GM19023 (cell line): Measurements from ENCODE around the gene LHFPL3.

ENCODE experiments used
- ATAC-seq: cut with Tn5 transposase; IDR thresholded peaks from one replicate; pipeline ENCODE4 v1.9.1; 2021; ENCODE audit warnings: mild to moderate bottlenecking, moderate library complexity; ENCODE audit not compliant: unreplicated experiment

LHFPL3 gene

GRCh38 chr7:104826135-104826534 is 497.7 kb downstream of the LHFPL3 start:
- ATAC-seq = no peak

- no peak for ATAC-seq
Observed at GRCh38 chr7:104836976-104837375, 508.6 kb downstream of the LHFPL3 start.

- ATAC-seq = no peak
Observed at GRCh38 chr7:104838537-104839299, 510.3 kb downstream of the LHFPL3 start.

DNA sequence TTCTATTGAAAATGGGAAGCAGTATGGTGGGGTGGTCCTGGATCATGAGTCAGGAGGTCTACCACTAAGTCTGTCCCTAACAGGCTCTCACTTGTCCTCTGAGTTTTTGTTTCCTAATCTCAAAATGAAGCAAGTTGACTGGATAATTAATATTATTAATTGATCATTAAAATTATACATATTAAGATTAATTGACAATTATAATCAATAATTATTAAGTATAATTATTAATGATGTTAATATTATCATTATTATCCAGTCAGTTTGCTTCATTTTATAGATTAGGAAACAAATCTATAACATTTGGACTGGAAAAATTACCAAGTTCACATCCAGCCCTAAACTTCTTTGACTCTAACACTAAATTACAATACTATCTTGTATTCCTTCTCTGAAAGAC is 511.4 kb downstream of the LHFPL3 start:
- ATAC-seq = no peak

- ATAC-seq = no peak
Observed at GRCh38 chr7:104841798-104842197, 513.4 kb downstream of the LHFPL3 start.

- no peak for ATAC-seq
Observed at GRCh38 chr7:104843198-104843597, 514.8 kb downstream of the LHFPL3 start.

GRCh38 chr7:104845557-104845956 is 517.2 kb downstream of the LHFPL3 start:
- no peak for ATAC-seq

GRCh38 chr7:104846731-104847130 is 518.3 kb downstream of the LHFPL3 start:
- no peak for ATAC-seq

DNA sequence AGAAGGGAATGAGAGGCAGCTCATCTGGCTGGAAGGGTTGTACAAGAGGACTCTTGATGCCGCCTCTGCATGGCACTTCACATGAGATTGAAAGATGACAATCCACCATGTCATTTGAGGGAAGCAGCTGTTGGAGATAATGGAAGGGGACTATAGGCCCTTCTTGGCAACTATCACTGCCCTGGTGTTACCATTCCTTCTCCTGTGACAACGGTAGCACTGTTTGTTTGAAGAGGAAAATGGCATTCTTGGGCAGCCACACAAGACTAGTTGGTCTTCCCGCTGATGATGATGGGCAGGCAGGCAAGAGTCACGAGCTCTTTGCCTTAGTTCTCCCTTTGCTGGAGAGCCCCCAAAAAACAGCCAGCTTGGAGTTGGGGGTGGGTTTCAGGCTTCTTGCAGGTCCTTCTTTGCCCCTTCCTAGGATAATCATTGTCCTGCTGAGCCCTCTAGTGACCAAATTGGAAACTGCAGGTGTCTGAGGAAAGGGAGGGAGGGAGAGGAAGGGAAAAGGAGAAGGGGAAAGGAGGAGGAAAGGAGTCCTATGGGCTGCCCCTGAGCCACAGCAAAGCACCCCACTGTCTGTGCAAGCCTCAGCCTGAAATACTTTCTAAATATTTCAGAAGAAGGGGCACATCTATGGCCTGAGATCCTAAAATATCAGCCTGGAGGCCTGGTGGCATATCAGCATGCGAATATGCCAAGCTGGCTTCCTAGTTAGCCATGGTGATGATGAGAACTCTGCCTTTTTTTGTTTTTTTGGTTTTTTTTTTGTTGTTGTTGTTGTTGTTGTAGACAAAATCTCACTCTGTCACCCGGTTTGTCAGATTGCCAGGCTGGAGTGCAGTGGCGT is 520.0 kb downstream of the LHFPL3 start:
- no peak for ATAC-seq

GRCh38 chr7:104850374-104850773 is 522.0 kb downstream of the LHFPL3 start:
- ATAC-seq = no peak

DNA sequence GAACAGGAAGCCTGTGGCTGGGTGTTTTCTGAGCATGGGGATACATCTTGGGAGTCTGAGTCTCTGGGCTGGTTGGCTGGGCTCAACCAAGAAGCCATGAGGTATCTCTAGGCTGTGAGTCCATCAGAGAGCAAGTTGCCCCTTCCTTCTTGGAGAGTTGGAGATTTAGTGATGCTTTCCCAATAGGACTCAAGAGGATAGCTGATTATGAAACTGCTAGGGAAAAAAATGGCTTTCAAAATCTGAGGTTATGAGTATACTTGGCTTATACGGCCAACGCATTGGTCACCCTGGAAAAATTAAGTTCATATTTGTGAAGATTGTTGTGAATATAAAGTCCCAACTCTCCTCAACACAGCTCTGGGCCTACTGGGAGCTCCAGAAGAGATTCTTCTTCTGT is 522.9 kb downstream of the LHFPL3 start:
- no peak for ATAC-seq

- ATAC-seq = no peak
Observed at GRCh38 chr7:104852386-104852785, 524.0 kb downstream of the LHFPL3 start.

DNA sequence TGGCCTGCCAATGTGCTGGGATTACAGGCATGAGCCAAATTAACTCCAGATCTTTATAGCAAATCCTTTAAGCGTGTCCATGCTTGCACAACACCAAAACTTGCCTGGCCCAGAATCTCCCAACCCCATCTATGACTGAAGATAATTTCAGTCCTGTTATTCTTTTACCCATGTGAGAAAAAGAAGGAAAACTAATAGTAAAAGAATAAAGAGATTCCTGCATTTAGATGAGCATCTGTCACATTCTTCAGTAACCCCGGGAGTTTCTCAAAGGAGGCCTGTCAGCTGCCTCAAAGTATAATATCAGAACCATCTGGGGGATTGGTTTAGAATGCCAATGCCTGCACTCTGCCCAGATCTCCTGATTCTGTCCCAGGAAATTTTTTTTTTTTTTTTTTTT is 527.5 kb downstream of the LHFPL3 start:
- ATAC-seq = no peak

- peak; percentile 63 for ATAC-seq
Observed at GRCh38 chr7:104857458-104858425, 529.3 kb downstream of the LHFPL3 start.

GRCh38 chr7:104859754-104860426 is 531.5 kb downstream of the LHFPL3 start:
- no peak for ATAC-seq

- no peak for ATAC-seq
Observed at GRCh38 chr7:104861729-104862390, 533.5 kb downstream of the LHFPL3 start.

DNA sequence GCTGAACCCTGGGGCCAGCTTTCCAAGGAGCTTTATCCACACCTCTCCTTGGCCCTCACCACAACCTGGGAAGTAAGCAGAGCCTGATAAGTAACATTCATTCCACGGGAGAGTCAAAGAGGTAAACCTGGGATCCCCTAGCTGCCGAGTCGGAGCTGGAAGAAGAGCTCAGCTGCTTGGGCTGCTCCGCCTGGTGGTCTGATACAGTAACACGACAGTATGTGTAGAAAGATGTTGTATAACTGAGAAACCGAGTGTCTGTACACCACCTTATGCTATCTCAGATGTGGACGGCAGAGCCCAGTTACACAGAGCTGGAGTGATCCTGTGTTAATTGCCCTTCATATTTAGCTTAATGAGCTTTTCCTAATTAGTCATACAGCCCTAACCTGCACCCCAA is 534.3 kb downstream of the LHFPL3 start:
- ATAC-seq = no peak

GRCh38 chr7:104873401-104873800 is 545.0 kb downstream of the LHFPL3 start:
- ATAC-seq = no peak

DNA sequence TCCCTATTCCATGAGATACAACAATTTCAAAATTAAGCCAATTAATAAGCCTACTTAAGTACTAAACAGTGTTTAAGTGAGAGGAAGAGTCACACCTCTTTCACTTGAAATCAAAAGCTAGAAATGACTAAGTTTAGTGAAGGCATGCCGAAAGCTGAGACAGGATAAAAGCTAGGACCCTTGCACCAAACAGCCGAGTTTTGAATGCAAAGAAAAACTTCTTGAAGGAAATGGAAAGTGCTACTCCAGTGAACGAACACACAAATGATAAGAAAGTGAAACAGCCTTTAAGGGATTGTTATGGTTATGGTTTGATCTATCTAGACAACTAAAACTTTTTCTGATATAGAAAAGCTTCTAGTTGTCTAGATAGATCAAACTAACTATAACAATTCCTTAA is 550.2 kb downstream of the LHFPL3 start:
- ATAC-seq = peak; percentile 69

DNA sequence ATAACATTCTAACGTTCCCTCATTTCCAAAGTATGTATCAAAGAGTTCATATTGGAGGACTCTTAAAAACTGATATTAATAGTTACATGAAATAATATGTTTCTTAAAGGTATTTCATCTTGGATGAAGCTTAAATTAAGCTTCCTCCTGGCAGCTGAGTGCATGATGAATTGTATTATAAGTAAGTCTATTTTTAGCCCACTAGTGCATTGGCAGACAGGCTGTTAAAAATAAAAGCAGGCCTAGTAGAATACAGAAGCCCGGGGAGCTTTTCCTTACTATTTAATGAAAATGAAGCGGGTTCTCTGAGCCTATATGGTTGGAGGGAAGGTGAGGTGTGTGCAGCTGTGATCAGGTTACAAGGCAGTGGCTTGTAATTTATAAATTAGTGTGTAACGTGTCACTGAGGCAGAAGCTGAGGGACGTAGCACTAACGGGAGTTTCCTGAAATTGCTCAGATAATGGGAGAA is 554.9 kb downstream of the LHFPL3 start:
- peak; percentile 18 for ATAC-seq
